Parathyroid adenoma (tissue), 2 donors: Measurements from ENCODE around the gene HERPUD1.

ENCODE experiments used
- H2AFZ ChIP-seq: fragments of 300-600 bp; sonication (generic); one replicate; pipeline ENCODE4 v1.7.0; 2017; ENCODE audit warnings: antibody characterized with exemption, mild to moderate bottlenecking
- H3K27ac ChIP-seq: fragments of 300-600 bp; sonication (generic); one replicate; pipeline ENCODE4 v1.7.0; 2017
- H3K27me3 ChIP-seq: fragments of 300-600 bp; sonication (generic); one replicate; pipeline ENCODE4 v1.7.0; 2017; ENCODE audit warnings: low read length; ENCODE audit not compliant: control insufficient read depth, insufficient read depth
- H3K36me3 ChIP-seq: fragments of 300-600 bp; sonication (generic); one replicate; pipeline ENCODE4 v1.7.0; 2017; ENCODE audit warnings: low read length; ENCODE audit not compliant: control insufficient read depth, insufficient read depth
- H3K4me1 ChIP-seq: fragments of 300-600 bp; sonication (generic); one replicate; pipeline ENCODE4 v1.7.0; 2017; ENCODE audit warnings: control low read depth
- H3K4me2 ChIP-seq: fragments of 300-600 bp; sonication (generic); one replicate; pipeline ENCODE4 v1.7.0; 2017; ENCODE audit warnings: low read length
- H3K4me3 ChIP-seq: fragments of 300-600 bp; sonication (generic); one replicate; pipeline ENCODE4 v1.7.0; 2017; ENCODE audit warnings: low read depth, low read length
- H3K79me2 ChIP-seq: fragments of 300-600 bp; sonication (generic); one replicate; pipeline ENCODE4 v1.7.0; 2017; ENCODE audit warnings: control low read depth
- H3K9ac ChIP-seq: fragments of 300-600 bp; sonication (generic); one replicate; pipeline ENCODE4 v1.7.0; 2017; ENCODE audit warnings: mild to moderate bottlenecking
- H3K9me3 ChIP-seq: fragments of 300-600 bp; sonication (generic); one replicate; pipeline ENCODE4 v1.7.0; 2017; ENCODE audit warnings: low read length; ENCODE audit not compliant: control insufficient read depth
- CTCF ChIP-seq: fragments of 300-600 bp; sonication (generic); IDR thresholded peaks from one replicate; pipeline ENCODE4 v1.7.0; 2017; ENCODE audit warnings: antibody characterized with exemption, mild to moderate bottlenecking
- donor health status: primary hyperparathyroidism.

HERPUD1 gene

GRCh38 chr16:56943761-56944375, 11.9 kb downstream of the HERPUD1 start:
- Histone ChIP-seq H3K9me3 (no peaks in the 10 kb centered on the region), H3K27ac (no peak overlapping the region), H3K4me3 (no peak overlapping the region), H3K4me2 (no peak overlapping the region), H3K79me2 (peaks cover under 1% of the 10 kb centered on the region), H3K36me3 (no peaks in the 10 kb centered on the region), H2AFZ (no peak overlapping the region), H3K9ac (no peak overlapping the region), H3K4me1 (peaks cover 11% of the 10 kb centered on the region), H3K27me3 (no peaks in the 10 kb centered on the region)
- TF ChIP-seq CTCF = no peak

- H3K27ac ChIP-seq = peak overlapping the region; percentile 9
- no peak for TF ChIP-seq CTCF
- H3K36me3 ChIP-seq = no peaks in the 10 kb centered on the region
These were observed 13.3 kb downstream of the HERPUD1 start for GRCh38 chr16:56944954-56945839.

GRCh38 chr16:56945847-56946527, 14.0 kb downstream of the HERPUD1 start:
- no peak for TF ChIP-seq CTCF
- Histone ChIP-seq H3K4me3 (no peak overlapping the region), H2AFZ (no peak overlapping the region), H3K4me2 (no peak overlapping the region), H3K27ac (no peak overlapping the region), H3K4me1 (peaks cover 11% of the 10 kb centered on the region), H3K9me3 (no peaks in the 10 kb centered on the region), H3K27me3 (no peaks in the 10 kb centered on the region), H3K36me3 (no peaks in the 10 kb centered on the region), H3K79me2 (no peaks in the 10 kb centered on the region), H3K9ac (no peak overlapping the region)

More at GRCh38 chr16:56944954-56945839, 13.3 kb downstream of the HERPUD1 start:
- Histone ChIP-seq H3K27me3 (no peaks in the 10 kb centered on the region), H2AFZ (no peak overlapping the region), H3K9ac (no peak overlapping the region), H3K79me2 (no peaks in the 10 kb centered on the region), H3K4me2 (no peak overlapping the region), H3K9me3 (no peaks in the 10 kb centered on the region), H3K4me1 (peaks cover 11% of the 10 kb centered on the region), H3K4me3 (no peak overlapping the region)

- Histone ChIP-seq H3K9me3 (no peaks in the 10 kb centered on the region), H3K9ac (no peak overlapping the region), H2AFZ (no peak overlapping the region), H3K4me2 (no peak overlapping the region), H3K27ac (no peak overlapping the region), H3K4me1 (peaks cover 11% of the 10 kb centered on the region), H3K79me2 (no peaks in the 10 kb centered on the region), H3K36me3 (no peaks in the 10 kb centered on the region), H3K4me3 (no peak overlapping the region), H3K27me3 (no peaks in the 10 kb centered on the region)
- no peak for TF ChIP-seq CTCF
These were observed 15.0 kb downstream of the HERPUD1 start for GRCh38 chr16:56946767-56947603.
